Stimulated activated CD4-positive, alpha-beta T cell treated with anti-CD3 and anti-CD28 coated beads, Interleukin-4, amount 100 ng/mL, for 24 hours (primary cell): Measurements from ENCODE around the gene SUGP1.

ENCODE experiments used
- DNase-seq: peaks from one replicate; pipeline ENCODE4 v3.0.0-alpha.2; 2020

SUGP1 gene

DNA sequence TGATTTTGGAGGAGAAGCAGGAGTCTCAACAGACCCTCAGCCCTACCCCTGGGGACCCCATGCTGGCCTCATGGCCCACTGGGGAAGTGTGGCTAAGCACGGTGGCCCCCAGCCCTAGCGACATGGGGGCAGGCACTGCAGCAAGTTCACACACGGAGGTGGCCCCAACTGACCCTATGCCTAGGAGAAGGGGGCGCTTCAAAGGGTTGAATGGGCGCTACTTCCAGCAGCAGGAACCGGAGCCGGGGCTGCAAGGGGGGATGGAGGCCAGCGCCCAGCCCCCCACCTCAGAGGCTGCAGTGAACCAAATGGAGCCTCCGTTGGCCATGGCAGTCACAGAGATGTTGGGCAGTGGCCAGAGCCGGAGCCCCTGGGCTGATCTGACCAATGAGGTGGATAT lies 93.6 kb downstream of the SUGP1 start:
- no peak for DNase-seq

GRCh38 chr19:19226204-19226603 lies 94.1 kb downstream of the SUGP1 start:
- no peak for DNase-seq
